GM18526 (cell line): Measurements from ENCODE around the gene HOXA10.

ENCODE experiments used
- POLR2A ChIP-seq: IDR thresholded peaks from 3 replicates; pipeline ENCODE4 v1.6.1; 2011; ENCODE audit not compliant: insufficient read length; ENCODE audit errors: extremely low read depth

The HOXA10 gene

DNA sequence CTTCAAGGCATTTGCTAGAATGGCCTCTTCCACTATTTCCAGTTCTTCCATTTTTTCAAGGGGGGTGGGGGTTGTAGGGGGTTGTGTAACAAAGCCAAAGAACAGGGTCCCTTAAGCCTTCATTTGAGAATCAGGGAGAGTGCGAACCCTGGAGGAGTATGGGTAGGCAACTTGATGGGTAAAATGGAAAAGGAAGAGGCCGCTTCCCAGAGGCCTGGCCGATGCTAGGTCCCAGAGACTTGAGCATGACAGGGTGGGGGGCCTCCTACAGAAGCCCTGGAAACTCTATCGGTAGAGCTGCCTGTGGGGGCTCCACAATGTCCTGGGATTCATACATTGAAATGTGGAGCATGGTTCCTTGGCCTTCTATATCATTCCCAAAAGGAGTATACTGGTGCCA, 34.9 kb upstream of the HOXA10 start:
- no peak for TF ChIP-seq POLR2A

DNA sequence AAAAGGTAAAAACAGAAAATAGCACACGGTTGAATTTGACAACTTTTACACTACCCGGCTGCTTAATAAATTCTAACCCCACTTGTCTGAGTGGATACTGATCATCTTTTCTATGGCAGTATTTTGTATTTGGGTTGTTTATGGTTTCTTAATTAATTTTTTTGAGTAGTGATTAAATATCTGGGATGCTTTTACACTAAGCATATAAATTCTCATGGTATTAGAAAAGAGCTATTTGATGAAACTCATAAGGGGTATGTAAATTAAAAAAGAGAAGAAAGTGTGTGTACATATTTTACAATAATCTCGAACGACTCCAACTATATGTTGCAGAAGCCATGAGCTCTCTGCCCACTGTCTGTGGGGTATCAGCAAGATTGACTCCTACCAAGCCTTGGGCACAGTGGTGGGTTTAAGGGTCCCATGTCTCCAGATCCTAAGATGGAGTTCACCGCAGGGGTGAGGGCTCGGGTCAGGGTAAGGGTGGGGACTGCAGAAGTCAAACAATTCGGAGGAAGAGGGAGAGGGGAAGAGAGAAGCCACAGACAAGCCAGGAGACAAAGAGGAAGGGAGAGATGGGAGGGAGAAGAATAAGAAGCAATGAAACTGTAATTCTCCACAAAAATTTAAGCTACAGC, 33.3 kb upstream of the HOXA10 start:
- TF ChIP-seq POLR2A = no peak

DNA sequence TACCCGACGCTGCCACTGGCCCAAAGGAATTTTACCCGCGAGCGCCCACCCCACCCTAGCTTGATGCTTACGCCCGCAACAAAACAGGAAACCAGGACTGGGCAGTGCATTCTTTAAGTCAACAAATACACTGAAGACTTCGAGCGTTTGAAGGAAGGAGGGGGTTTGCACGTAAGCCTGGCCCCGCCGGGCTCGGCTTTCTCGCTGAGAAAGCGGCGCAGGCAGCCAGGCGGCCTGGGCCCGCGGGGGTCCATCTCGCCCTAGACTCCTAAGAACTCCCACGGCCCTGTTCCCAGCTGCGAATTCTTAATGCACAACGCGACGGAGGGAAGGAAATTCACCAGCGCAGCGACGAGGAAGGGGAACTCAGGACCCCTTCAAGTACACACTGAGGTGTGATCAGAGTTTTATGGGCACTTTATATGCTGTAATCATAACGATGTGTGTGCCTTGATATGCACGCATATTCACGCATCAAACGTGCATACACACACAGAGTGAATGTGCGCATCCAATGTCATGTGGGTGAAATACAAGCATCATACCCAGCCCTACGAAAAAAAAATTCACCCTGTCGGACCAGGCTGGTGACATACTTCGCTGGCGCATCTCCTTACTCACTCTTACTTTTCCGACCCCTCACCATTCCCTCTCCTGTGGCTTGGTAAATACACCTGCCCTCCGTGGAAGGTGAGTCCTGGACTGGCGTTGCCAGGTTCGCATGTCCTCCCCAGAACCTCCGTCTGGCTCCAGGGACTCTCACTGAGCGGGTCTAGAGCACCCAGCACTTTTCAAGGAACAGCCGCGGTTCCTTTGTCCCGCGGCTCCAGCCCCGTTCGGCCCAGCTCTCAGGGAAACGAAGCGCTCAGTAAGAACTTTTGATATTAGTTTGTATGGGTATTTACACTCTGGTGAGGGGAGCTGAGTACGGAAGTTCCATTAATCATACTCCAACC, 31.5 kb upstream of the HOXA10 start:
- no peak for TF ChIP-seq POLR2A

DNA sequence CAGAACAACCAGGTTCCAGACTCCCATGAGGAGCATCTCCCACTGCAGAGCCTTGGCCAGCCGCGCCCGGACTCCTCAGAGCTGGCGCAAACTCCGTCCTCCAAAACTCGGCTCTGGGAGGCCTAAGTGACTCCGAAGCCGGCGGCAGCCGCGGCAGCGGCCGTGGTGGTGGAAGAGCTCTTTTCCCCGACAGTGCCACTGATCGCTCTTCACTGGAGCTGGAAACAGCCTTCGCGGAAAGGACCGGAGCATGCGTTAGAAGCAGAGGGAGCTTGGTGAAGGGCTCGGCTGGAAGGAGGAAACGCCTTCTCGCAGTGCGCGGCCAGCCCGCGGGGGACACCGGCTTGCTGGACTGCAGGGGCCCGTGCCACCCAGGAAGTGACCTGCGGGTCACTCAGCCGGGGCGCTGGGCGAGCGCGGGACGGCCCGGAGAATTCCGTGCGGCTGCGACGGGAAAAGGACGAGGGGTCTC, 30.8 kb upstream of the HOXA10 start:
- TF ChIP-seq POLR2A = no peak

DNA sequence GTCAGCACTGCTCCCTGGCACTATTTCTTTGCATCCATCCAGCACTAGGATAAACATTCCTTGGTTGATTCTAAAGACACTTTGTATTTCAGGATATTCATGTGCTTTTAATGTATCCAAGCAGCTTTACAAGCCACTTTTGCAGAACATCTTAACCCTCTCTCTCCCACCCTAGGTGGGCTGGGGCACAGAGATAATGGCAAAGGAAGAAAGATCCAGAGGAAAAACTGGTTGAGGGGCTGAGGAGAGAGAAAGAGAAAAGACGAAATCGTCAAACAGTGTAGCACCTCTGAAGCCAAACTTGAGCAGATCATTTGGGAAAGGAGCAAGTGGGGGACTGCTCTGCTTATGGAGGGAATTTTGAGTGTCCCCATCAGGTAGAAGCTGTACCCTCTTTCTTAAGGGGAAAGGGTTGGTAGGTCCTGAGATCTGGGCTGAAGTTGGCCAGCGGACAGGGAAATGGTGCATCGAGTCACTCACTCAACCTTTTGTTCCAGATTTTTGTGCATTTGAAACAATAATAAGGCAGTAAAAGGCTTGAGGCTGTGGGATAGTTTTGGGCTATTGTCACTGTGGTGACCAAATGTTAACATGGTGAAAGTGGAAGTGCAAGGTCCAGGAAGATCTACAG, 30.0 kb upstream of the HOXA10 start:
- TF ChIP-seq POLR2A = no peak

DNA sequence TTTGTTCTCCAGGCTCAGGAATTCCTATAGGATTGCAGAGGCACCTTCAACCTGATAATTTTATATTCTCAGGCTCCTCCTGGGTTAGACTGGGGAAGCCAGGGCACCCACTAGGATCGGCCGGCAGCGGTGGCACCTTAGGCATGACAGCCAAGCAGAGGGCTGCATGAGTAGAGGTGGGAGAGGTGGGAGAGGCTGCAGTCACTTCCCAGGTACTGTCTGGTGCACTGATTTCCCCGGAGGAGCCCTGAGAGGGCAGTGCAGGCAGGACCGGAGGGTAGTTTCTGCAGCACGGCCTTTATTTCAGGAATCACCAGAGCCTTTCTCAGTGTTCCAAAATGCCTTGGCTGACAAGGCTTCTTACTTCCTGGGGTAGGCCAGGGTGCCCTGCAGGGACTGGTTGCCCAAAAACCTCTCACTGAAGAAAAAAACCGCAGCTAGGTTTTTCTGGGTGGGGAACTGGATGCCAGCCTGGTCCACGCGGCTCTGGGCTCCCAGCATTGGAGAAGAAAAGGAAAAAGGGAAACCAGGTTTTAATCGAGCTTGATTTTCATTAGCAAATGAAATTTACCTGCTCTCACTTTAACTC, 29.3 kb upstream of the HOXA10 start:
- no peak for TF ChIP-seq POLR2A

DNA sequence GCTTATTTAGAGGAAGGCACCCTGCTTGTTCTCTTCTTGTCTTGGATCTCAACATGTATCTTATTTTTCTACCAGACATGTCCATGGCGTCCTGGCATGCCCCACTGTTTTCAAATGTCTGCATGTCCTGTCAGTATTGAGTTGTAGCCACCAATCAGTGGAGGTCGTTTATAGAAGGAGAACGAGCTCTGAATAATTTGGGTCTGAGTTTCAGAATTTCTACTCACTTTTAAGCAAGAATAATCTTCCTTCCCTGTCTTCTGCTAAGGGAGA, 28.7 kb upstream of the HOXA10 start:
- no peak for TF ChIP-seq POLR2A

DNA sequence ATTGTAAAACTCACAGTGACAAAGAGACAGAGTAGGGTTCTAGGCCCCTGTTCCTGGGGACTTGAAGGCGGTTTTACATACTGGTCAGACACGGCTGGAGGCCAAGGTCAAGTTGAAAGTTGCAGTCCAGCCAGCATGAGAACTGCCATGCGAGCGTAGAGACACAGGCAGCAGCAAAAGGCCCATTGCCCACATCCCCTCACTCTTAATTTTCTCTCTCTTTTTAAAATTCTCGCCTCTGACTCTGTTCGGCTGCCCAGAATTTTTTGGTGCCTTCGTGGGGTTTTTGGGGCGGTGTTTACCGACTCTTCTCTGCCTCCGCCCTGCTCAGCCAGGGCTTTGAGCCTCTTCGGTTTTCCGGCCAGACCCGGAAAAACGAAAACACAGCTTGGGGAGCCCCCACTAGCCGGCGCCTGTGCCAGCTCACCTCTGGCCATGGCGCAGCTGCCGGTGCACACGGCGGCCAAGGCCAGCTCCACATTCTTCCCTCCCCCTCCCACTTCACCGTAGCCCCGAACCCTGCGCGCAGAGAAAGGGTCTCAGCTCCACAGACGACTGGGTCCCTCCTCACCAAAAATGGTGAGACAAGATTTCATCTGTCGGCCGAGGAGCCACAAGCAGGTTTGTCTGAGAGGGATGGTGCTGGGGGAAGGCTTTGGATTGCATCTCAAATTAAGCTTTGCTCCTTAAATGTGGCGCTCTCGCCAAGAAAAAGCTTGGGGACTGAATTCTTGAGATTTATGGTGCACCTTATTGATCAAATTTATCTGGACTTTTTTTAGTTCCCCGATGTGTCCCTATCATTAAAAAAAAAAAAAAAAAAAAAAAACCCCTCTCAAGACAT, 28.1 kb upstream of the HOXA10 start:
- no peak for TF ChIP-seq POLR2A

DNA sequence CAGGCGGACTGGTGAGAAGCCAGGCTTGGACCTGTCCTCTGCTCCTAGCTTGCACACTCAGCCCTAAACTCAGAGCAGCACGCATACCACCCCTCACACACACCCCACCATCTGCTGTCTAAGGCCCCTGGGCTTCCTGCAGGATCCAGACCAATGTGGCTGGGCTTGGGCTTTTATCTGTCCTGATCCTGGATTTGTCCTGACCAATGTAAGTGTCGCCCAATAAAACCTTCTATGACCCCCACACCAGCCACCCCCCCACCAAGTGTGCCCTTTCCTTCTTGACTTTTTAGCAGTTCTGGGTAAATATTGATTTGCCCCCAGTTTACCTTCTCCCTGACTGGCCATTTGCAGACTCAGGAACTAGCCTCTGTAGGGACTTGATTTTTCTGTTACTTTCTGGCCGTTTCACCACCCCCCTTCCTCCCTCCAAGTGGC, 27.5 kb upstream of the HOXA10 start:
- no peak for TF ChIP-seq POLR2A

DNA sequence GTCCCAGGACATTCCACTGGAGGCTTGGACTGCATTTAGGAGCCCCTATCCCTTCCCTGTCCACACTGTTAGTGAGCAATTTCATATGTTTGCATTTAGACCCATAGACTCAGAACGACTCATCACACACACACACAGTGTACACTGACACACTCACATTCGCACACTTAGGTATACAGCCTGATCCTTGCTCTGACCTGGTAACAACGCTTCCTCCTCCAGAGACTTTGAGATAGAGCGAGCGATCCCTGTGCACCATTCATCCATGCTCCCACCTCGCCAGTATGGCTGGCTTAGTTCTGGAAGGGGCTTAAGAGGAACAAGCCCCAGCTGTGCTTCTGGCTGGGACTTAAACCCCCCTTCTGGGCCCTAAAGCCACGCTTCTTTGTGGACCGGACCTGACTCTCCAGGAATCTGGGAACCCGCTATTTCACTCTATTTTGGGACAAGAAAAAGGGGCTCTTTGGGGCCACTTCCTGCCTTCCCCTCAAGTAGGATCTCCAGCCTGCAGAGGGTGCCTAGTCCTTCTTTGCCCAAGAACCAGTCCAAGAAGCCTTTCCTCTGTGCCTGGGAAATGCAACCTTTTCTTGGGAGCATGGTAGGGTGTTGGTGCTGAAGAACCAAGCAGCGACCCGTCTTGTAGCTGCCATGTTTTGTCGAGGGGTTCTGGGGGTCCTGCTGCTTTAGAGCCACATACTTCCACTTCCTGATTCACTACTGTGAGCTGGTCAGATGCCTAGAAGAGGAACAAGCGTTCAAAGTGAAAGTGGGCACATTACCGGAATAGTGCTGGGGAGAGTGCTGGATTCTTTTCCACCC, 26.9 kb upstream of the HOXA10 start:
- no peak for TF ChIP-seq POLR2A

DNA sequence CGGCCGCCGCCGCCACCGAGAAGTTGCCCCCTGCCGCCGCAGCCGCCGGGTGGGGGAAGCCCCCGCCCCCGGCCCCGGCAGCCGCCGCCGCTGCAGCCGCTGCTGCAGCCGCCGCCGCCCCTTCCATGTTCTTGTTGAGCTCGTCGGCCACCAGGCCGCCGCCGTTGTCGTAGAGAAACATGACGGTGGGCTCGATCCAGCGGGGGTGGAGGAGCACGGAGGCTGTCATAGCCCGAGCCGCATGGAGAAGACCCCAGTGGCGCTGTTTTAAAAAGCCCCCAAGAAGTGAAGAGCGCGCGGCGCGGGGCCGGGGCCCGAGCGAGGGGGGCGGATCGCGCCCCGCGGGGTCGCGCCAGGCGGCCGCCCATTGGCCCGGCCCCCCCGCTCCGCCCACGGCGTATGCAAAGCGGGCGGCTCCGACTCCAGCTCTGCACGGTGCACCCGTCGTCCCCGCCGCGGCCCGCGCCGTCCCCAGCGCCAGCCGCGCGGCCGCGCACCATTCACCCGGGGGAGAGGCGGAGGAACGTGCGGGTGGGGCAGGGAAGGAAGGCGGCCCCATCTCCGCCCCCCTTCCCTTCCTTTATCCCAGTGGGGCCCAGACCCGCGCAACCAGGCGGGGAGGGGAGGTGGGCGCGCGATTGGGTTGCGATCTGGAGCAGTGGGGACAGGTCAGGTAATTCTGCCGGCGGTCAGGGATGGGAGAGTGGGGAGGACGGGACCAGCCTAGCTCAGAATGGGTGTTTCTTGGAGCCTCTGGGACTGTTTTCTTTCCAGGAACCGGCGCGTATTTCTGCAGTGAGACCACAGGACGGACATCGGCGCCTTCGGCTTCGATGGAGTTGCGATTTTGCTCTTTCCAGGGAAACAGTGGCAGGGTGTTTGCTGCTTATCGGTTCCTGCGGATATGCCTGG, 26.0 kb upstream of the HOXA10 start, which contains the start of gene HOXA13:
HOXA13 (minus strand) TSS at position 243 of the 912 bp plus-strand sequence; CDS start at position 229, 14 bp downstream.
- no peak for TF ChIP-seq POLR2A

DNA sequence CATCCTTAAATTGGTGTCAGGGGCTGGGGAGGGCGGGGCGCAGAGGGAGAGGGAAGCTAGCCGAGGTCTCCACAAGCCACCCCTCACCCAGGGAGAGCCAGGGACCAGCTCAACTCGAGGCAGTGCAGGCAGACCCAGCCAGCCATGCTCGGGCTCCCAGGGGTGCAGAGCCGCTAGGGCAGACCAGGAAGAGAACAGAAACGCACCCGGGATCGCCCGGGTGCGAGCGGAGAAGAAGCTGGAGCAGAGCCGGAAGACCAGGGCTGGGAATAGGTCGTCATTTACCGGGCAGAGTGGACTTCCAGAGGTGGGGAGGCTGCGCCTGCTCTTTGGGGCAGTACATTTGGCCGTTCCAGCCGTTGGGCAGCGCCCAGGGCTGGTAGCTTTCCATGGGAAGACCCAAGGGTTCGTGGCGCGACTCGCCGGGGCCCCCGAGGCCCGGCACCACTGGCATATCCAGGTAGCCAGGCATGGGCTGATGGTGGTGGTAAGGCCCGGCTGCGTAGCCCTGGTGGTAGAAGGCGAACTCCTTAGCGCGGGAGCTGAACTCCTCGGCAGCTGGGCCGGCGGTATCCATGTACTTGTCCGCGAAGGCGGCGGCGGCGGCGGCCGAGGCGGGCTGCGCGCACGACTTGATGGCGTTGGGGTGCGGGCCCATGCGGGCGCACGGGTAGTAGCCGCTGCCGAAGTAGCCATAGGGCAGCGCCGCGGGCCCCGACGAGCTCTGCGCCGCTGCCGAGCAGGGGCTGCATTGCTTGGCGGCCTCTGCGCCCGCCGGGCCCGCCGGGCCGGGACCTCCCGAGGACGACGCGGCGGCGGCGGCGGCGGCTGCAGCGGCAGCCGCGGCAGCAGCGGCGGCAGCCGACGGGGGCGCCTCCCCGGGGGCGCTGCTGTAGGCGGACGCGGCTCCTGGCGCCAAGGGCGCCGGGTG, 25.0 kb upstream of the HOXA10 start:
- no peak for TF ChIP-seq POLR2A
